ENCODE data around the gene PAPOLB.

DNA sequence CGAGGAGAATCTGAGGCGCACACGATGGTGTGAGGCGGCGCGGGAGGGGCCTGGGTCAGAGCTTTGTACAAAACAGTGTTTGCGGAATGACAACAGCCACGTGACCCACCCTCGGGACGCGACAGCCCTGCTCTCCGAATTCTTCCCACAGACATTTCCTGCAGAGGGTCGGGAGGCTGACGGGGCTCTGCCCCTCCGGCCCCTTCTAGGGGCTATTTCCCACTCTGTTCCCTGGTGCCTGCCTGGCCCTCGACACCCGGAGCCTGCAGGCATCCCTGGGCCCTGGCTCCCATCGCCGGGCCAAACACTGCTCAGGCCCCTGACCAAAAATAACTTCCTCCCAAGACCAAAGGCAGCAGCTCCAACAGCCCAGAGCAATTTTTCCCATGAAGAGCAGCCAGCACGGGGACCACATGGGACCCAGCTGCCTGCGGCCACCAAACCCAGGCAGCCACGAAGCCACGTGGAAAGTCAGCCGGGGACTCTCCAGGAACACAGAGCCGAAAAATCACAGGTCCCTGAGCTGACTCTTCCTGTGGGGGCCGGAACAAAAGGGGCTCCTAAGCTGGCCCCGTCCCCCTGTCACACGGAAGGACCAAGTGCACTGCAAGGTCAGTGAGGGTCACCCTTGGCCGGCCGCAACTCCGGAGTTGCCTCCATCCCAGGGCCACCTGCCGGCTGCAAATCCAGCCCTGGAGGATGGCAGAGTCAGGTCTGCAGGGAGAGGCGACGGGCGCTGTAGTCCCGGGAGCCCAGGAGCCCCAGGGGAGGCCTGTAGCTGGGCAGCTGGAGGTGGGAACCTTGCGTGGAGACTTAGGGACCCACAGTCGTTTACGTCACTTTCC is 42.0 kb downstream of the PAPOLB start:
- TF ChIP-seq, protein P1, sequence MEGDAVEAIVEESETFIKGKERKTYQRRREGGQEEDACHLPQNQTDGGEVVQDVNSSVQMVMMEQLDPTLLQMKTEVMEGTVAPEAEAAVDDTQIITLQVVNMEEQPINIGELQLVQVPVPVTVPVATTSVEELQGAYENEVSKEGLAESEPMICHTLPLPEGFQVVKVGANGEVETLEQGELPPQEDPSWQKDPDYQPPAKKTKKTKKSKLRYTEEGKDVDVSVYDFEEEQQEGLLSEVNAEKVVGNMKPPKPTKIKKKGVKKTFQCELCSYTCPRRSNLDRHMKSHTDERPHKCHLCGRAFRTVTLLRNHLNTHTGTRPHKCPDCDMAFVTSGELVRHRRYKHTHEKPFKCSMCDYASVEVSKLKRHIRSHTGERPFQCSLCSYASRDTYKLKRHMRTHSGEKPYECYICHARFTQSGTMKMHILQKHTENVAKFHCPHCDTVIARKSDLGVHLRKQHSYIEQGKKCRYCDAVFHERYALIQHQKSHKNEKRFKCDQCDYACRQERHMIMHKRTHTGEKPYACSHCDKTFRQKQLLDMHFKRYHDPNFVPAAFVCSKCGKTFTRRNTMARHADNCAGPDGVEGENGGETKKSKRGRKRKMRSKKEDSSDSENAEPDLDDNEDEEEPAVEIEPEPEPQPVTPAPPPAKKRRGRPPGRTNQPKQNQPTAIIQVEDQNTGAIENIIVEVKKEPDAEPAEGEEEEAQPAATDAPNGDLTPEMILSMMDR (IDR thresholded peaks at IDR 0.05) = no peak
- TF ChIP-seq POLR2A (IDR thresholded peaks at IDR 0.05; ENCODE audit: low read depth) = no peak
